OCI-LY7 (cell line): ENCODE results near the gene SHROOM3.

ENCODE experiments used
- CTCF ChIP-seq: fragments of 200-600 bp; sonication (generic); conservative IDR thresholded peaks from 2 replicates; pipeline ENCODE4 v1.5.1; 2014; ENCODE audit warnings: mild to moderate bottlenecking, antibody characterized with exemption, low read length, moderate library complexity, mixed read lengths
- EZH2phosphoT487 ChIP-seq: fragments of 200-600 bp; sonication (generic); IDR thresholded peaks from 2 replicates; pipeline ENCODE4 v1.6.1; 2018; ENCODE audit warnings: low read depth, borderline replicate concordance, mild to moderate bottlenecking, mixed run types, antibody characterized with exemption, low read length, moderate library complexity, mixed read lengths

GRCh38 chr4:76659103-76659490 lies 224.1 kb downstream of the SHROOM3 start:
- TF ChIP-seq CTCF: no peak
- TF ChIP-seq EZH2phosphoT487: no peak
